Activated CD4-positive, alpha-beta memory T cell treated with anti-CD3 and anti-CD28 coated beads, Interleukin-2, amount 10 ng/mL, durations not matched to agents 7 days and 5 days (primary cell): ENCODE data around the gene EXPH5. TPM values are rescaled to one million over a fixed set of nuclear protein-coding genes. Genes with fewer than 3 reads are reported as not detected.
"Not testable (repeated sequence)": the region's sequence is repeated elsewhere in the genome, so short reads cannot be mapped to it uniquely, and the experiment has no call there.

Experiments
- CTCF ChIA-PET: fragments of 350-600 bp; sonication (Branson Sonifier 250); formaldehyde crosslinking; loops from one replicate; lab custom pipeline; 2021; ENCODE audit warnings: antibody characterized with exemption, inconsistent platforms; lab: Charles Lee
- POLR2A ChIA-PET: fragments of 350-600 bp; sonication (Branson Sonifier 250); formaldehyde crosslinking; loops from one replicate; lab custom pipeline; 2021; ENCODE audit warnings: antibody characterized with exemption; lab: Charles Lee
- DNase-seq: peaks from one replicate; pipeline ENCODE4 v3.0.0-alpha.2; 2020
- H3K27ac Mint-ChIP-seq: one replicate; pipeline ENCODE4 v1.8.0; 2021; ENCODE audit warnings: mild to moderate bottlenecking, mixed read lengths
- H3K27me3 Mint-ChIP-seq: one replicate; pipeline ENCODE4 v1.8.0; 2021; ENCODE audit warnings: mixed read lengths
- H3K36me3 Mint-ChIP-seq: one replicate; pipeline ENCODE4 v1.8.0; 2021; ENCODE audit warnings: low read depth, mixed read lengths
- H3K4me1 Mint-ChIP-seq: one replicate; pipeline ENCODE4 v1.8.0; 2021; ENCODE audit warnings: mixed read lengths
- H3K4me3 Mint-ChIP-seq: one replicate; pipeline ENCODE4 v1.8.0; 2021; ENCODE audit warnings: mild to moderate bottlenecking, mixed read lengths
- H3K9me3 Mint-ChIP-seq: one replicate; pipeline ENCODE4 v1.8.0; 2021; ENCODE audit warnings: mixed read lengths
- total RNA-seq, 2 experiments: library from RNA; stranded (reverse); gene quantifications; one replicate each; pipeline ENCODE4 v1.2.3, GENCODE V29; 2021

The EXPH5 gene, protein sequence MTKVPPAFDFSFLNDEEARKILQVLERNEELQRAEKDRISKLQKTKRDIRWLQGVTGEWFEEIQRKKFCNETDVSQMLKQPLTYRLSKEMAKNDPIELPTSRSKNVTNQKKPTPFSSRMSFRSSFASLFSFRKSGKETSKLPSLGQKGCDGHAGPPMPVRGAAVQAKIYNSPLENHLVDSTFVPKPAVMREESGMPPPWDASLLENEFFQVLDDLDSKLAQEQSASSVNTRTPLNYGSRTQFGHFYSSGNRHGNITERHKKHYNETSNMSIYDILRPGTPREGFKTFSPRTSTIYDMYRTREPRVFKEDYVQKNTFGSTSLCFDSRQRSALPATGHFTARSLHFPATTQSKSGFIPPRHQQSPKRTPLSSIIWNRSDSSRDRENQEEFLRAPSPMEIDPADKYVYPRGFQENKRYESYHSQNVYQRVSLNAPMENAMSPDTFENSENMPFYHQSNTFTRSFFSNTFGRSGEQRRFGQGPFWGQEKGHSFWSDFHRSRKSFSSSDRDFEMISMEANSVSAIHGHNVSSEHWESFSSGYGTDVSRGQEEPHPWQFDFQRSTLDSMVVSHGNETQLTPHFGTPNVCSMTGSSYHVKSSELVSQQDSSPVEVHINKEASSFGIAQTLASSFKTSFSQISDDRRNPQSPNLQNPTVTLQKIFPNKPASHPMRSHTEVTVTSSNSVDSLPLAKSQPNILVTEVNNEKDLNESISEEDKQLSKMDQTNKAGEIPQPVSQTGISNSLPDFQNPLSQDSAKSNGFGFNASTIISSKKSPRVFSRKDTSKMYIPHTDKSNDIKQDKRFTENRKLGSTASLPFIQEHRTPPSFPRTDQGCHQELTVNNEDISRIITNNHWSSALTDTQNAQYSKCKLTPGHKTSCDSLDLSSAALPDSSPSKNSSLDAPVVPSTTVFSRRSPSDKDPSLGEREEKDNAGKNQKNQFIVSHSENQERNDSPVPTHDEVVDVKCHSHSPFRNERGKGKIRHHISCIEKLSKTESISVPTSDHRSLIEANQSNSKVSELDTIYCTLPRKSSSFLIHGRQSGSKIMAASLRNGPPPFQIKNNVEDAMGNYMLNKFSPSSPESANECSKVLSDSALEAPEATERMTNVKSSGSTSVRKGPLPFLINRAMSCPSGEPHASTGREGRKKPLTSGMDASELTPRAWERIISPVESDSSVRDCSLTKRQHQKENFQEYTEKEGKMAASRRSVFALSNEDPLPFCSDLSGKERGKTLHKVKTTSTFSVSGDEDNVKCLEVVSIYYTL (N-terminal part only)
- 1 to 10 TPM in 1 of 2 experiments, under 1 TPM in 1; 0.55 to 1.0 TPM for total RNA-seq

DNA sequence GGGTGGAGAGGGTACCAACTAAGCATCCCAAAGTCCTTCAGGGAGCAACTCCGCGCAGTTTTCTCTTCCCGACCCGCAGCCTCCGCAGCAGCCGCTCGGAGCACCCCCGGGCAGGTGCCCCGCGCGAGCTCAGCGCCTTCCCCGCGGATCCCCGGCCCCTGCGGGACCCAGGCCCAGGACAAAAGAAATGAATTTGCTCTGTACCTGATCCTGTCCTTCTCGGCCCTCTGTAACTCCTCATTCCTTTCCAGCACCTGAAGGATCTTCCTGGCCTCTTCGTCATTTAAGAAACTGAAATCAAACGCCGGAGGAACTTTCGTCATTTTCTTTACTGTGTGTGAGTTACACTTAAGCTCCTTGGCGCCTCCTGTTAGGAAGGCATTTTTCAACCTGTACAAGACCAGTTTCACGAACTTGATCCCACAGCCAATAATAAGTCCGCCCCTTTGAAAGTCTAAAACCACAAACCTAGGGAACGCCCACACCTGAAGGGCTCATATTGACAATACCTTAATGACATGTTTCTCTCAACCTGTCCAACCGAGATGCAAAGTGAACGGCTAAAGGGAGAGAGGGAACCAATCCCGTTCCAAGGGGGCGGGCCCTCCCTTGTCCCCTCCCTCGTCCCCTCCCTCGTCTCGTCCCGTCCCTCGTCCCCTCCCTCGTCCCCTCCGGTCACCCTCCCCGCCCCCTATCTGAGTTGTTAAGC lies at the start of gene EXPH5:
EXPH5 (minus strand) TSS at position 555 of the 709 bp plus-strand sequence; CDS start at position 323, 232 bp downstream.
- no peaks in the 10 kb centered on the region for H3K9me3 Mint-ChIP-seq
- H3K4me1 Mint-ChIP-seq, result peaks cover 16% of the 10 kb centered on the region
- peak within 1 kb of the TSS; percentile 90 for H3K4me3 Mint-ChIP-seq
- POLR2A ChIA-PET, result interaction anchor here (0.9 to 1.1 kb wide), 4 partner anchors 71 to 476 kb away, joined by 3 to 4 read pairs (median 3); partner anchors contain the start of genes C11orf65, DDX10 and POGLUT3
- H3K27me3 Mint-ChIP-seq, result peaks cover 47% of the 10 kb centered on the region
- CTCF ChIA-PET, result interaction anchor here (1.2 kb wide), 1 partner anchor 55 kb away, joined by 3 read pairs; no protein-coding TSS in a partner anchor
- peak; percentile 84 for DNase-seq
- no peak within 1 kb of the TSS for H3K27ac Mint-ChIP-seq
- peaks cover 4% of the 10 kb centered on the region for H3K36me3 Mint-ChIP-seq

- H3K27me3 Mint-ChIP-seq, result peaks cover 13% of the 10 kb centered on the region
- H3K9me3 Mint-ChIP-seq, H3K27ac Mint-ChIP-seq, DNase-seq, H3K4me1 Mint-ChIP-seq, POLR2A ChIA-PET, H3K4me3 Mint-ChIP-seq, H3K36me3 Mint-ChIP-seq: not testable (repeated sequence)
- CTCF ChIA-PET, result interaction anchor here (1.0 kb wide), 1 partner anchor 8 kb away, joined by 4 read pairs; no protein-coding TSS in a partner anchor
These were observed 48.2 kb upstream of the EXPH5 start for GRCh38 chr11:108641752-108642151.

DNA sequence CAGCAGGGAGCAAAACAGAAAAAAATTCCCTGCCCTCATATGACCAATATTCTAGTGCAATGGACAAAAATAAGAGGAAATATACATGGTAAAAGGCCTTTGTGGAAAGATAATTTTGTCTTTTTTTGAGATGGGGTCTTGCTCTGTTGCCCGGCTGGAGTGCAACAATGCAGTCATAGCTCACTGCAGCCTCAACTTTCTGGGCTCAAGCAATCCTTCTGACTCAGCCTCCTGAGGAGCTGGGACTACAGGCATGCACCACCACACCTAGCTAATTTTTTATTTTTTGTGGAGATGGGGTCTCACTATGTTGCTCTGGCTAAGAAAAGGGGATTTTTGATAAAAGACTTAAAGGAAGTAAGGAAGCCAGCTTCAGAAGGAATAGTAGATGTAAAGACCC lies 45.6 kb upstream of the EXPH5 start:
- CTCF ChIA-PET, result no interaction called here
- Mint-ChIP-seq H3K9me3 (no peaks in the 10 kb centered on the region), H3K36me3 (no peaks in the 10 kb centered on the region), H3K4me1 (no peaks in the 10 kb centered on the region), H3K27ac (no peak overlapping the region), H3K4me3 (no peak overlapping the region), H3K27me3 (peaks cover 23% of the 10 kb centered on the region)
- POLR2A ChIA-PET, result no interaction called here
- no peak for DNase-seq

- no peaks in the 10 kb centered on the region for H3K36me3 Mint-ChIP-seq
- no peak overlapping the region for H3K4me3 Mint-ChIP-seq
- POLR2A ChIA-PET, result no interaction called here
- peaks cover 25% of the 10 kb centered on the region for H3K27me3 Mint-ChIP-seq
- no peak for DNase-seq
- H3K4me1 Mint-ChIP-seq, result no peaks in the 10 kb centered on the region
- H3K27ac Mint-ChIP-seq, result no peak overlapping the region
- CTCF ChIA-PET, result no interaction called here
- H3K9me3 Mint-ChIP-seq, result no peaks in the 10 kb centered on the region
These were observed 42.7 kb upstream of the EXPH5 start for GRCh38 chr11:108636222-108636621.

DNA sequence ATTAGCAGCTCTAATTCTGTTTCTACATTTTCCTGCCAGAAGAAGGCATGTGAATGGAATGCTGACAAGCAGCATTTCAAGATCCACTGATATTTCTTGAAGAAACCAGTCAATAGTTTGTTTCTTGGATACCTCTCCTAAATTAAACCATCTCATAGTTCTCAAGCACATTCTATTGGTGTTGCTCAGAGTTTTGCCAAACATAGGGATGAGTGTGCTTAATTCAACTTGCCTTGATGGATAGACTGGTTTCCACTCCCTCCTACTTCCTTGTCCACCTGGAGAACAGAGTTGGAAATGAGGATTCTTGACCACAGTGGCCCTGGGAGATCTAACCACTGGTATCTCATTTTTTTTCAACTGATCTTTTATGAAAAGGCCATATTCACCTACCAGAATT lies 41.5 kb upstream of the EXPH5 start:
- H3K27ac Mint-ChIP-seq, result no peak overlapping the region
- DNase-seq, result no peak
- no peaks in the 10 kb centered on the region for H3K9me3 Mint-ChIP-seq
- H3K27me3 Mint-ChIP-seq, result peaks cover 28% of the 10 kb centered on the region
- no peaks in the 10 kb centered on the region for H3K36me3 Mint-ChIP-seq
- no peak overlapping the region for H3K4me3 Mint-ChIP-seq
- no peaks in the 10 kb centered on the region for H3K4me1 Mint-ChIP-seq
- POLR2A ChIA-PET, result no interaction called here
- CTCF ChIA-PET, result interaction anchor here (1.1 kb wide), 1 partner anchor 11 kb away, joined by 4 read pairs; no protein-coding TSS in a partner anchor

DNA sequence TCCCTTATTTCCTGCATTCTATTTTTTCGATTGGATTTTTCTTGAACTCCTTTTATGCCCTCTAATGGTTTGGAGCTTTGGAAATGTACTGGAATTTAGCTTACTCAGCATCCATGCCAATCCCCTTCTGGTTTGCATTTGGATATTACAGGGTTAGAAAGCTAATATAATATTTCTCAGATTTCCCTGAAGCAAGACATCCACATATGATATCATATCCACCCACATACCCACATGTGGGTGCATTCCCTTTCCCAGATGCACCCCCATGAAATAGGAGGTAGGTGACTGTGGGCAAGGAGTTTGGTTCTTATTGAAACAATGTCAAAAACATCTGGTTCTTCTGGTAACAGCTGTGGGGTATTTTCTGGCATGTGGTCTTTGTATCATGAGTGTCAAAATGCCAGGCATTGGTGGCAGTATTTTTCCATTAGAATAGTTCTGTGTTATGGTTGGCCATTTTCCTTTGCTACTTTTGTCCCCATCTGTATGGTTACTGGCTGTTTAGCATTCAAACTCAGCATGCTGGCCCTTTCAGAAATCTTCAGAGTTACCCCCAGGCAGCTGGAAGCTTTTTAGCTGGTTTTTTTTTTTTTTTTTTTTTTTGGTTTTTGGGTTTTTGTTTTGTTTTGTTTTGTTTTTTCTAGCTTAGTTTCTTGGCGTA lies 38.6 kb upstream of the EXPH5 start:
- CTCF ChIA-PET, result interaction anchor here (1.3 kb wide), 1 partner anchor 44 kb away, joined by 3 read pairs; no protein-coding TSS in a partner anchor

DNA sequence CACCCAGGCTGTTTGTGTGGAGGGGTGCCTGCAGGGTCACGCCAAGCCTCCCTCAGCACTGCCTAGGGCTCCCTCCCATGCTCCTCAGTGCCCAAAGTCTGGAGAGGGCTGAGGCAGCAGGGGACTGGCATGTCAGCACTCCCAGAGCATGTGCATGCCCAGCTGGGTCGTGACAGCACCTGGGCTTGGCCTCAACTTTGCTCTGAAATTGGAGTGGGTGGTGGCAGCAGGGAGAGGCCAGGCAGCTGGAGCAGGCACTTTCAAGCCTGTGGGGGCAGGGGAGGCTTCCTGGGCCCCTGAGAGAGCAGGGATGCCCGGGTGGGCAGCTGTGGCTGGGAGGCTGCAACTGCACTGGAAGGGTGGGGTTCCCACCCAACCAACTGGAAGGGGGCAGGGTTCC lies 35.7 kb upstream of the EXPH5 start:
- POLR2A ChIA-PET, result no interaction called here
- Mint-ChIP-seq H3K4me1 (peaks cover 7% of the 10 kb centered on the region), H3K27me3 (peaks cover 15% of the 10 kb centered on the region), H3K27ac (no peak overlapping the region), H3K9me3 (peaks cover 3% of the 10 kb centered on the region), H3K36me3 (no peaks in the 10 kb centered on the region), H3K4me3 (no peak overlapping the region)
- no peak for DNase-seq
- CTCF ChIA-PET, result no interaction called here

More for the DNA sequence above, 38.6 kb upstream of the EXPH5 start:
- Mint-ChIP-seq H3K4me3 (no peak overlapping the region), H3K36me3 (no peaks in the 10 kb centered on the region), H3K9me3 (peaks cover 3% of the 10 kb centered on the region), H3K27me3 (peaks cover 20% of the 10 kb centered on the region), H3K4me1 (no peaks in the 10 kb centered on the region), H3K27ac (no peak overlapping the region)
- DNase-seq, result no peak
- POLR2A ChIA-PET, result no interaction called here

- POLR2A ChIA-PET, result no interaction called here
- H3K27me3 Mint-ChIP-seq, result peaks cover 14% of the 10 kb centered on the region
- no peak overlapping the region for H3K4me3 Mint-ChIP-seq
- H3K4me1 Mint-ChIP-seq, result peaks cover 7% of the 10 kb centered on the region
- DNase-seq, result no peak
- no peak overlapping the region for H3K27ac Mint-ChIP-seq
- no peaks in the 10 kb centered on the region for H3K36me3 Mint-ChIP-seq
- peaks cover 3% of the 10 kb centered on the region for H3K9me3 Mint-ChIP-seq
- CTCF ChIA-PET, result no interaction called here
These were observed 35.2 kb upstream of the EXPH5 start for GRCh38 chr11:108628812-108629211.

- Mint-ChIP-seq H3K4me3 (no peak overlapping the region), H3K36me3 (no peaks in the 10 kb centered on the region), H3K27ac (no peak overlapping the region), H3K9me3 (peaks cover 3% of the 10 kb centered on the region), H3K27me3 (peaks cover 16% of the 10 kb centered on the region), H3K4me1 (peaks cover 7% of the 10 kb centered on the region)
- DNase-seq, result no peak
- ChIA-PET CTCF (no interaction called here), POLR2A (no interaction called here)
These were observed 34.8 kb upstream of the EXPH5 start for GRCh38 chr11:108628326-108628725.

GRCh38 chr11:108624196-108624925 lies 30.8 kb upstream of the EXPH5 start:
- Mint-ChIP-seq H3K36me3 (no peaks in the 10 kb centered on the region), H3K4me3 (no peak overlapping the region), H3K27ac (no peak overlapping the region), H3K27me3 (peaks cover 31% of the 10 kb centered on the region), H3K9me3 (peaks cover 3% of the 10 kb centered on the region), H3K4me1 (peaks cover 11% of the 10 kb centered on the region)
- ChIA-PET CTCF (no interaction called here), POLR2A (no interaction called here)
- no peak for DNase-seq

- CTCF ChIA-PET, result interaction anchor here (1.0 kb wide), 1 partner anchor 22 kb away, joined by 3 read pairs; no protein-coding TSS in a partner anchor
- DNase-seq, result no peak
These were observed 28.8 kb upstream of the EXPH5 start for GRCh38 chr11:108622341-108622740.

More at GRCh38 chr11:108622341-108622740, 28.8 kb upstream of the EXPH5 start:
- POLR2A ChIA-PET, result no interaction called here
- Mint-ChIP-seq H3K36me3 (no peaks in the 10 kb centered on the region), H3K27me3 (peaks cover 38% of the 10 kb centered on the region), H3K9me3 (no peaks in the 10 kb centered on the region), H3K4me3 (no peak overlapping the region), H3K4me1 (peaks cover 11% of the 10 kb centered on the region), H3K27ac (no peak overlapping the region)
